HUES6 (cell line): ENCODE data around the gene IL1RN.

ENCODE experiments used
- H3K27ac ChIP-seq: 2 replicates; pipeline ENCODE4 v1.7.0; 2013; ENCODE audit warnings: low read depth, mild to moderate bottlenecking, low read length, inconsistent platforms
- H3K27me3 ChIP-seq: 2 replicates; pipeline ENCODE4 v1.6.1; 2013; ENCODE audit warnings: low read length; ENCODE audit not compliant: control insufficient read depth, insufficient read depth
- H3K36me3 ChIP-seq: 2 replicates; pipeline ENCODE4 v1.6.1; 2013; ENCODE audit warnings: low read length; ENCODE audit not compliant: control insufficient read depth, insufficient read depth
- H3K4me1 ChIP-seq: 2 replicates; pipeline ENCODE4 v1.6.1; 2013; ENCODE audit warnings: low read length; ENCODE audit not compliant: control insufficient read depth, insufficient read depth
- H3K4me3 ChIP-seq: 2 replicates; pipeline ENCODE4 v1.5.1; 2013; ENCODE audit warnings: low read depth, low read length
- H3K9ac ChIP-seq: one replicate; pipeline ENCODE4 v1.6.1; 2013; ENCODE audit warnings: mild to moderate bottlenecking, low read length
- H3K9me3 ChIP-seq: 2 replicates; pipeline ENCODE4 v1.6.1; 2013; ENCODE audit warnings: low read depth, low read length; ENCODE audit not compliant: control insufficient read depth, insufficient read depth

The IL1RN gene, protein sequence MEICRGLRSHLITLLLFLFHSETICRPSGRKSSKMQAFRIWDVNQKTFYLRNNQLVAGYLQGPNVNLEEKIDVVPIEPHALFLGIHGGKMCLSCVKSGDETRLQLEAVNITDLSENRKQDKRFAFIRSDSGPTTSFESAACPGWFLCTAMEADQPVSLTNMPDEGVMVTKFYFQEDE

DNA sequence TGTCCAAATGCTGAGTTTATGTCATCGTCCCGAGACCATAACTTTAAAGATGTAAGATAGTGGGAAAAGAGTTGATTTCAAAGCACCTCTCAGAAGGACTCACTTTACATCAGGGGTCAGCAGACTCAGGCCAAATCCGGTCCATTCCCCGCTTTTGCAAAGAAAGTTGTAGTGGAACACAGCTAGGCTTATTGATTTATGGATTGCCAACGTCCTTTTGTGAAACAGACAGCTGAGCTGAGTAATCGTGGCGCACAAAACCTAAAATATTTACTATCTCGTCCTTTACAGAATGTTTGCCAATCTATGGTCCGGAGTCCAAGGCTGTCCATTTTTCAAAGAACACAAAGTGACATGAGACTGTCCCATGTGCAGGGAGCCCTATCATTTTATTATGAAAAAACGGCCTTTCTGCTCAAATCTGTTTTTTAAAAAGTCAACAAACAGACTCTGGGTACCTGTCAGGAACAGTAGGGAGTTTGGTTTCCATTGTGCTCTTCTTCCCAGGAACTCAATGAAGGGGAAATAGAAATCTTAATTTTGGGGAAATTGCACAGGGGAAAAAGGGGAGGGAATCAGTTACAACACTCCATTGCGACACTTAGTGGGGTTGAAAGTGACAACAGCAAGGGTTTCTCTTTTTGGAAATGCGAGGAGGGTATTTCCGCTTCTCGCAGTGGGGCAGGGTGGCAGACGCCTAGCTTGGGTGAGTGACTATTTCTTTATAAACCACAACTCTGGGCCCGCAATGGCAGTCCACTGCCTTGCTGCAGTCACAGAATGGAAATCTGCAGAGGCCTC, at the start of gene IL1RN:
Gene IL1RN, plus strand, starts transcription at position 754 of the 801 bp plus-strand sequence. Its CDS starts 27 bp downstream, at position 781.
- no peaks in the 10 kb centered on the region for H3K36me3 ChIP-seq
- no peak within 1 kb of the TSS for H3K9ac ChIP-seq
- H3K4me1 ChIP-seq, result no peaks in the 10 kb centered on the region
- H3K27me3 ChIP-seq, result peaks cover 2% of the 10 kb centered on the region; the same call in 1 of the 2 replicates
- no peak within 1 kb of the TSS for H3K27ac ChIP-seq
- H3K4me3 ChIP-seq, result no peak within 1 kb of the TSS
- H3K9me3 ChIP-seq, result no peaks in the 10 kb centered on the region

DNA sequence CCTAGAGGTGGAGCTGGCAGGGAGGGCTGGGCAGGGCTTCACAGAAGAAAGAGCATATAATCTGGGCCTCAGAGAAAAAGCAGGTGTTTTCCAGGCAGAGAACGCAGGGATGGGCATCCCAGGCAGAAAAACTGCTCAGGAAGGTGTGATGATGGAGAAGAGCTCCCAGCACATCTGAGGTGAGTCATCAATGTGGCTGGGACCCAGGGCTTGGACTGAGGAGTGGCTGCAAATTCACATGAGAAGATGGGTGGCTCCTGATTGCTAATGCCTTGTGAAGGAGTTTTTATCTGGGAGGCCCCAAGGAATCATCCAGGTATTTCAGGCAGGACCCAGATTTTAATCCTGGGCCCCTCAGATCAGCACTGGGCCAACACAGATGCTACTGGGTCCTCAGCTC, 49.5 kb upstream of the IL1RN start:
- Histone ChIP-seq H3K27me3 (no peaks in the 10 kb centered on the region; the same call in 1 of the 2 replicates), H3K36me3 (no peaks in the 10 kb centered on the region), H3K4me1 (peaks cover 12% of the 10 kb centered on the region), H3K9ac (no peak overlapping the region), H3K9me3 (no peaks in the 10 kb centered on the region), H3K4me3 (no peak overlapping the region), H3K27ac (no peak overlapping the region)

DNA sequence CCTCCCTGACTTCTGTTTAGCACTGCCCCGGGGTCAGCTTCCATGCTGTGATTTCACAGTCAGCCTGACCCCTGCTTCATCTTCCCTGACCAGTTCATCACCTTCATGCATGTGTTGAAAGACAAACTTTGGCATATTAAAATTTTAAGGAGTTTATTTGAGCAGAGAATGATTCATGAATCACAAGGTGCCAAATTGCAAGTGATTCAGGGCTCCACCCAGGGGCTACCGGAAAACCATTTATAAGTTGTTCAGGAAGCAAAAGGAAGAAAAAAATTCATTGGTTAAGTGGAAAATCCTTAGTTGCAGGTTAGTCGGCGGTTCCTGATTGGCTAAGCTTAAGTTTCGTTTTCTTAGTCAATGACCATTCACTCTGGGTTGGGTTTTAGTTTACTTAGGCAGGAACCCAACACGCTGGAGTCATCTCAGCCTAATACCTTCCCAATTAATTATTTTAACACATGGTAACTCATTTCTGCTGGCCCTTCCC, 49.0 kb upstream of the IL1RN start:
- Histone ChIP-seq H3K9me3 (no peaks in the 10 kb centered on the region), H3K4me1 (peaks cover 12% of the 10 kb centered on the region), H3K27me3 (no peaks in the 10 kb centered on the region; the same call in 1 of the 2 replicates), H3K9ac (no peak overlapping the region), H3K36me3 (no peaks in the 10 kb centered on the region), H3K27ac (no peak overlapping the region), H3K4me3 (no peak overlapping the region)

DNA sequence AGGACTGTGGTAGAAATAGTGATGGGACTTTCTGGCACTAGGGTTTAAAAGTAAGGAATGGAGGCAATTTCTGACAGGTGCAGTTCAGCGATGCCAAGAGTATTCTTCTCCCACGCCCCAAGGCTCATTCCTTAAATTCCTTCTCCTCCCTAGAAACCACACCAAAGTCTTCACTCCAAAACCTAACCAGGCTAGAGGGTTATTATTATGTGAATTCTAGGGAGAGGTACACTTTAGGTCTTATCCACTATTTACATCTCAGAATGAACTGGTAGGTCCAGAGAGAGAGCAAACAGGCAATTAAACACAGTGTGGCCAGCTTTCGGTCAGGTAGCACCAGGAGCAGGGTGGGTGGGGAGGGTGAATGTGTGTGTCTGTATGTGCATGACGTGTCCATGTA, 48.3 kb upstream of the IL1RN start:
- no peak overlapping the region for H3K9ac ChIP-seq
- no peaks in the 10 kb centered on the region for H3K9me3 ChIP-seq
- H3K27ac ChIP-seq, result no peak overlapping the region
- H3K27me3 ChIP-seq, result no peaks in the 10 kb centered on the region; the same call in 1 of the 2 replicates
- no peak overlapping the region for H3K4me3 ChIP-seq
- peaks cover 12% of the 10 kb centered on the region for H3K4me1 ChIP-seq
- H3K36me3 ChIP-seq, result no peaks in the 10 kb centered on the region

DNA sequence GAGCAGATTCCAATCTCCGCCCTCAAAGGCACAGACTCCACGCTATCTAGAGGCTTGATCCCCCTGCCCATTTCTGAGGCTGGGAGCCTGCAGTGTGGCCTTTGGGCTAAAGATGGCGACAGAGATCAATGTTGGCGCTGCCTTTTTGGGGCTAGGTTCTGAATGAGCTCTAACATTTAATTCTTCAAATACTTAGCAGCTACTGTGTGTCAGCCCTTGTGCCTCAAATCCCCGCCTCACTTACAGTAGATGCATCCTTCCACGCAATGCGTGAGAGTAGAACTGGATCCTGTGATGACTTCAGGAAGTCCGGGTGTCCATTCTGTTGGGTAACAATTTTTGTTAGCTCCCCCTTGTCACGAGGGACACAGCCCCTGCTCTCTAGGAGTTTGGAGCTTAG, 47.3 kb upstream of the IL1RN start:
- Histone ChIP-seq H3K9ac (no peak overlapping the region), H3K4me1 (peaks cover 12% of the 10 kb centered on the region), H3K27ac (no peak overlapping the region), H3K27me3 (no peaks in the 10 kb centered on the region; the same call in 1 of the 2 replicates), H3K4me3 (no peak overlapping the region), H3K9me3 (no peaks in the 10 kb centered on the region), H3K36me3 (no peaks in the 10 kb centered on the region)

DNA sequence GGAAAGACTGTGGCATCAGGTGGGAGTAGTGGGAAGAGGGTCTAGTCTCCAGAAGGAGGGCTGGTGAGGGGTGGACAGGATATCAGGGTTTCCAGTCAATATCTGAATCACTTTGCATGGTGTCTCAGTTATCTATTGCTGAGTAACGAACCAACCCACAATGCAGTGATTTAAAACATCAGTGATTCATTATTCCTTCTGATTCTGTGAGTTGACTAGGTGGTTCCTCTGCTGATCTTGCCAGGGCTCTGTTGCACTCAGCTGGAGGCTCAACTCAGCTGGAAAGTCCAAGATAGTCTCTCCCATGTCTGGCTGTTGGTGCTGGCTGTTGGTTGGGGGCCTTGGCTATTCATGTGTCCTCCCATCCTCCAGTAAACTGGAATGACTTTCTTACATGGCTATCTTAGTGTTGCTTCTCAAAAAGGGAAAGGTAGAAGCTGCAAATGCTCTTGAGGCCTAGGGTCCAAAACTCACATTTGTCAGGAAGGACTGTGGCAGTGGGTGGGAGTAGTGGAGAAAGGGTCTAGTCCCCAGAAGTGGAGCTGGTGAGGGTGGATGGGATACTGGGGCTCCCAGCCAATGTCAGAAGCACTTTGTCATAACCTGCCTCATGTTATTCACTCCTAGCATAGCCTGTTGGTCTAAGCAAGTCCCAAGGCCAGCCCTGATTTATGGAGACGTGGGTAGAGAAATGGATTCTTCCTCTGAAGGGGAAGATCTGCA, 45.7 kb upstream of the IL1RN start:
- Histone ChIP-seq H3K27me3 (no peaks in the 10 kb centered on the region; the same call in 1 of the 2 replicates), H3K9me3 (no peaks in the 10 kb centered on the region), H3K9ac (no peak overlapping the region), H3K27ac (no peak overlapping the region), H3K36me3 (no peaks in the 10 kb centered on the region), H3K4me3 (no peak overlapping the region), H3K4me1 (peaks cover 12% of the 10 kb centered on the region)

DNA sequence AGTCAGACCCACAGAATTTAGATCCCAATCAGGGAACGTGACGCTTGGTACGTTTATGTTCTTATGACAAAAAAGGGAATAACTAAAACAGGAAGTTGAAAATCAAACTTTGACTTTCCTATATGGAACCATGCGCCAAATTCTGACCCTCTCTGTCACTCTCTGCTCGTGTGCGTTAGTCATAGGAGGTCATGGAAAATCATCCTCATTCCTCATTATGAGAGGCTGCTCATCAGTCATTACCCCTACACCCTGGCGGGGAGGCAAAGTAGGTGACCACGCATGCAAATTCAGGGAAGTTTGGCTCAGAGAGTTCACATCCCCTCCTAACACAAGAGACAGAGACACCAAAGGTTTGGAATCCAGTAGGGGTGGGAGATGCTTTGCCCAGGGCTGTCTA, 44.1 kb upstream of the IL1RN start:
- no peaks in the 10 kb centered on the region for H3K36me3 ChIP-seq
- H3K27ac ChIP-seq, result no peak overlapping the region
- H3K4me3 ChIP-seq, result no peak overlapping the region
- H3K4me1 ChIP-seq, result peaks cover 8% of the 10 kb centered on the region
- H3K27me3 ChIP-seq, result no peaks in the 10 kb centered on the region; the same call in 1 of the 2 replicates
- no peaks in the 10 kb centered on the region for H3K9me3 ChIP-seq
- no peak overlapping the region for H3K9ac ChIP-seq

DNA sequence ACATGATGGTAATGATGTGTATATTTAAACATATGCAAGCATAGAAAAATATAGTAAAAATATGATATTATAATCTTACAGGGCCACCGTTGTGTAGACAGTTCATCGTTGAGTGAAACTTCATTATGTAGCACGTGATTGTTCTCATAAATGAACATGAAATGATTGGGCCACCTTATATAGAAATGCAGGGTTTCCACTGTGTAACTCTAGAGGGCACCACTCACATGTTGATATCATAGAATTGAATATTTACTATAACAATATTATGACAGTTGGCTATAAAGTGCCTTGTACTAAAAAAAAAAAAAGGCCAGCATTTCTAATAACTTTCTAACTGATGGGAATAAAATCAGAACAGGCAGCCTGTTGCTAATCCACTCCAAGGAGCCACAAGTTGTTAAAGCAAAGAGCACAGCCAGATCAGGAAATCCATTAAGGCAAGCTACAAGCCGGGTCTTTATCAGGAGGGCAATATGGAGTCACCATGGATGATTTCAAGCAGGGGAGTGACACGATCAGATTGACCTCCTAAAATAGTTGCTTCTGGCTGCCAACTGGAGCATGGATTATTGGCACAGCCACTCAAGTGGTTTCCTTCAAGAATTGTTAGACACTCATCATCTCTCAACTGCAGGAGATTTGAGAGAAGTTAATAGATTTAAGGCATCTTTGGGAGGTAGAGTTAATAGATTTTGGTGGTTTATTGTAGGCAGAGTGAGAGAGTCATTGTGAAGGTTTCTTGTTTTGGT, 43.0 kb upstream of the IL1RN start:
- no peak overlapping the region for H3K9ac ChIP-seq
- no peak overlapping the region for H3K27ac ChIP-seq
- no peaks in the 10 kb centered on the region for H3K36me3 ChIP-seq
- H3K9me3 ChIP-seq, result no peaks in the 10 kb centered on the region
- H3K27me3 ChIP-seq, result peaks cover 1% of the 10 kb centered on the region; the same call in 1 of the 2 replicates
- H3K4me1 ChIP-seq, result peaks cover 5% of the 10 kb centered on the region
- no peak overlapping the region for H3K4me3 ChIP-seq

DNA sequence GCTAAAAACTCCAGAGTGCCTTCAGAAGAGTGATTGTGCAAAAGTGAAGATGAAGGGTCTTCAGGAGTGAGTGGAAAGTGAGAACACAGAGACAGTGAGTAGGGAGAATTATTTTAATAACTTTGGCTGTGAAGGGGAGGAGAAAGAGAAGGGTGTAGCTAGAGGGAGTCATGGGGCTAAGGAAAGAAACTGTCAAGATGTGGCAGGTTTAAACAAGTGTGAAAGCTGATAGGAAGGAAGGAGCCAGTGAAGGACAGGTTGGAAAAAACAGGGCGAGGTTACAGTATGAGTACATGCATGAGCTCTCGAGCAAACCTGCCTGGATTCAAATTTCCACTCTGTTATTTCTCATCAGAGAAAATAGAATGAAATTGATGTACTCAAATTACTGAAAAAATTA, 41.9 kb upstream of the IL1RN start:
- no peak overlapping the region for H3K27ac ChIP-seq
- H3K9me3 ChIP-seq, result no peaks in the 10 kb centered on the region
- no peak overlapping the region for H3K4me3 ChIP-seq

DNA sequence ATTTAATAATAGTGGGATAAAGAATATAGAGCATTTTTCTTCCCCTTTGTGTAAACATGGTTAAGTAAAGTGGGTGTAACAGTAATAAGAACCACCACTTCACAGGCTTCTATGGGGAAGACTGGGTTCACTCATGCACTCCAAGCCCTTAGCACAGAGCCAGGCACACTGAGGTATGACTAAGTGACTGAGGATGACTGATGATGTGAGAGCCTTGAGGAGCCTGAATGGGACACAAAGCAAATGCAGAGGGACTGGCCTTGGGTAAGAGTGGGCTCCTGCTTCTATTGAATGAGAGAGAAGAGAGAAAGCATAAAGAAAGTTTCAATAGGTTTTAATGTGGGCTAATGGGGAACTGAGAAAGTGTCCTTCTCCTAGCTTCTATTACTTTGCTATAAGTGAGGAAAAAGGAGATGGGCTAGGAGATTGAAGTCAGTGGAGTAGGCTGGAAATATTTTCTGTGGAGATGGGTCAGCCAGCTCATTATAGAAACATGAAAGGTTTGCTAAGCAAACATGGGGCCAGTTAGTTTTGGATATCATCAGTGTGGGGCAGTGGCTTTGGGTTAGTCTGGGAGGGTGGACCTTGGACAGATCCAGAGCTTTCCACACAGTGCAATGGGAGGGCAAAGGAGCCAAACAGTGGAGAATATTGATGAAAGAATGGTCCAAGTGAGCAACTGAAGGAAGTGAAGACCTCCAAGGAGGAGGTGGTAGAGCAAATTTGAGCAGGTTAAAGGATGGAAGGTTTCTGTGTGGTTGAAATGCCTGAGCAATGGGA, 39.0 kb upstream of the IL1RN start:
- Histone ChIP-seq H3K9me3 (no peaks in the 10 kb centered on the region), H3K9ac (no peak overlapping the region), H3K4me1 (no peaks in the 10 kb centered on the region), H3K4me3 (no peak overlapping the region), H3K36me3 (no peaks in the 10 kb centered on the region), H3K27me3 (peaks cover 5% of the 10 kb centered on the region; the same call in 1 of the 2 replicates), H3K27ac (no peak overlapping the region)

More for the DNA sequence above, 41.9 kb upstream of the IL1RN start:
- Histone ChIP-seq H3K4me1 (no peaks in the 10 kb centered on the region), H3K36me3 (no peaks in the 10 kb centered on the region), H3K9ac (no peak overlapping the region), H3K27me3 (peaks cover 2% of the 10 kb centered on the region; the same call in 1 of the 2 replicates)
